A549 (cell line): ENCODE results near the gene C2orf80. TPM values are rescaled to one million over a fixed set of nuclear protein-coding genes. Genes with fewer than 3 reads are reported as not detected.

ENCODE experiments used
- ATAC-seq, 2 experiments: fragments of 200-7000 bp in 1 of 2; fragments of >200 bp in 1 of 2; cut with Nextera tagmentation in 1 of 2; cut with Tn5 transposase in 1 of 2; 3 replicates each; pipeline versions ENCODE4 v1.8.0 to v1.9.1; 2018 to 2020; ENCODE audit warnings: mild to moderate bottlenecking in 1 of 2, moderate library complexity in 1 of 2
- CTCF ChIA-PET: fragments of 300-600 bp; sonication (Branson Sonifier 250); formaldehyde crosslinking; extraction: SDS; loops from one replicate; lab custom pipeline; 2021; ENCODE audit warnings: antibody characterized with exemption, inconsistent platforms; lab: Yijun Ruan, JAX
- POLR2A ChIA-PET: fragments of 350-600 bp; formaldehyde crosslinking; extraction: SDS; loops from one replicate; lab custom pipeline; 2021; ENCODE audit warnings: antibody characterized with exemption, inconsistent platforms; lab: Yijun Ruan, JAX
- DNase-seq, 2 experiments: peaks; one replicate each; pipeline versions ENCODE4 v3.0.0 to v3.0.0-alpha.2; 2011 to 2016; ENCODE audit warnings: low read depth in 1 of 2, low spot score in 1 of 2
- FAIRE-seq: peaks from 2 replicates; lab custom pipeline; 2011; peaks lifted over from hg19 to GRCh38; lab: Jason Lieb, UNC
- H3K27ac ChIP-seq, 2 experiments: fragments of >200 bp; sonication (Bioruptor Twin); formaldehyde crosslinking; 3 replicates each; pipeline ENCODE4 v1.5.1; 2016 to 2017
- H3K4me1 ChIP-seq: fragments of >200 bp; sonication (Bioruptor Twin); formaldehyde crosslinking; 3 replicates; pipeline ENCODE4 v1.6.1; 2016
- H3K4me2 ChIP-seq: fragments of >200 bp; sonication (Bioruptor Twin); formaldehyde crosslinking; 3 replicates; pipeline ENCODE4 v1.6.1; 2016
- H3K4me3 ChIP-seq: fragments of >200 bp; sonication (Bioruptor Twin); formaldehyde crosslinking; 3 replicates; pipeline ENCODE4 v1.5.1; 2016
- H3K9me3 ChIP-seq: fragments of >200 bp; sonication (Bioruptor Twin); formaldehyde crosslinking; 3 replicates; pipeline ENCODE4 v1.6.1; 2016
- CHD2 ChIP-seq: fragments of 150-350 bp; IDR thresholded peaks from 2 replicates; pipeline ENCODE4 v1.6.1; 2014; ENCODE audit warnings: low read length; ENCODE audit not compliant: partially characterized antibody
- CHD4 ChIP-seq: fragments of 200-600 bp; sonication (generic); IDR thresholded peaks from 2 replicates; pipeline ENCODE4 v1.6.1; 2016; ENCODE audit warnings: antibody characterized with exemption, mild to moderate bottlenecking, borderline replicate concordance
- EHF ChIP-seq: fragments of 250-450 bp; sonication (Bioruptor Pico); IDR thresholded peaks from 2 replicates; pipeline ENCODE4 v1.5.0; 2020; ENCODE audit warnings: mild to moderate bottlenecking
- FOSB ChIP-seq: fragments of 250-450 bp; sonication (Bioruptor Pico); IDR thresholded peaks from 2 replicates; pipeline ENCODE4 v1.5.0; 2020; ENCODE audit warnings: mild to moderate bottlenecking, moderate library complexity
- FOSL2 ChIP-seq, 2 experiments: fragments of 450-650 bp in 1 of 2; fragments of >200 bp in 1 of 2; sonication (Bioruptor Twin) in 1 of 2; formaldehyde crosslinking; IDR thresholded peaks; 2 replicates each; pipeline versions ENCODE4 v1.5.0 to v1.6.1; 2016 to 2020; ENCODE audit warnings: mild to moderate bottlenecking in 1 of 2, moderate library complexity in 1 of 2
- HEYL ChIP-seq: fragments of 250-450 bp; sonication (Bioruptor Pico); IDR thresholded peaks from 2 replicates; pipeline ENCODE4 v1.8.0; 2021; ENCODE audit warnings: mild to moderate bottlenecking, moderate library complexity
- JUNB ChIP-seq: fragments of >200 bp; sonication (Bioruptor Twin); formaldehyde crosslinking; IDR thresholded peaks from 2 replicates; pipeline ENCODE4 v1.6.1; 2016
- MAFK ChIP-seq: fragments of 450-650 bp; IDR thresholded peaks from 2 replicates; pipeline ENCODE4 v1.6.1; 2014; ENCODE audit not compliant: partially characterized antibody
- NFE2L2 ChIP-seq: fragments of 150-350 bp; conservative IDR thresholded peaks from 2 replicates; pipeline ENCODE4 v1.6.1; 2014; ENCODE audit warnings: low read length
- NR3C1 ChIP-seq: fragments of >200 bp; sonication (Bioruptor Twin); formaldehyde crosslinking; IDR thresholded peaks from 3 replicates; pipeline ENCODE4 v1.6.1; 2017
- PHF8 ChIP-seq: fragments of 200-600 bp; sonication (generic); IDR thresholded peaks from 2 replicates; pipeline ENCODE4 v1.6.1; 2016; ENCODE audit warnings: low read depth, mild to moderate bottlenecking, antibody characterized with exemption, moderate library complexity, borderline replicate concordance
- POLR2A ChIP-seq: IDR thresholded peaks from 2 replicates; pipeline ENCODE4 v1.6.1; 2012; ENCODE audit warnings: mild to moderate bottlenecking, low read length
- POLR2AphosphoS2 ChIP-seq: conservative IDR thresholded peaks from 2 replicates; pipeline ENCODE4 v1.6.1; 2012; ENCODE audit warnings: low read length, improper control_type of control experiment, inconsistent platforms
- RAD21 ChIP-seq, 2 experiments: fragments of >200 bp in 1 of 2; sonication (Bioruptor Twin) in 1 of 2; formaldehyde crosslinking in 1 of 2; IDR thresholded peaks in 1 of 2; conservative IDR thresholded peaks in 1 of 2; 2 replicates in 1 of 2; 3 replicates in 1 of 2; pipeline ENCODE4 v1.6.1; 2012 to 2018; ENCODE audit warnings: inconsistent platforms in 1 of 2
- RARB ChIP-seq: fragments of 250-450 bp; sonication (Bioruptor Pico); IDR thresholded peaks from 2 replicates; pipeline ENCODE4 v1.8.0; 2021; ENCODE audit warnings: mild to moderate bottlenecking, moderate library complexity
- RCOR1 ChIP-seq: fragments of 150-350 bp; IDR thresholded peaks from 2 replicates; pipeline ENCODE4 v1.6.1; 2014; ENCODE audit warnings: antibody characterized with exemption, low read length, low read depth
- RFX5 ChIP-seq: fragments of 450-650 bp; IDR thresholded peaks from 2 replicates; pipeline ENCODE4 v1.7.1; 2014; ENCODE audit warnings: antibody characterized with exemption, mild to moderate bottlenecking, moderate library complexity
- RNF2 ChIP-seq: fragments of 200-600 bp; sonication (generic); IDR thresholded peaks from 2 replicates; pipeline ENCODE4 v1.6.1; 2016; ENCODE audit warnings: low read depth, mild to moderate bottlenecking, antibody characterized with exemption, moderate library complexity, borderline replicate concordance
- TP53 ChIP-seq: fragments of 250-450 bp; sonication (Bioruptor Pico); IDR thresholded peaks from 2 replicates; pipeline ENCODE4 v1.5.0; 2021; ENCODE audit warnings: mild to moderate bottlenecking, moderate library complexity
- whole genome bisulfite sequencing: methylation state at CpG from one replicate; pipeline ENCODE4 v1.1.6; 2017; ENCODE audit errors: missing lambda C conversion rate; 5-methylcytosine and 5-hydroxymethylcytosine counted together
- polyA plus RNA-seq, 4 experiments: library from polyadenylated mRNA; depleted of rRNA in 3 of 4; stranded (reverse); fragments of >200 nt; fragmentation: RNase III in 1 of 4; extraction: RNeasy Plus Mini Kit Qiagen cat#74134 plus additional on column Dnase treatment in 1 of 4; gene quantifications; 2 replicates in 3 of 4; 3 replicates in 1 of 4; pipeline ENCODE4 v1.2.3, GENCODE V29; 2011 to 2017
- TF ChIP-seq, protein P1 (sequence below): IDR thresholded peaks from 2 replicates; pipeline ENCODE4 v1.6.1; 2012; ENCODE audit warnings: low read depth, borderline replicate concordance
- TF ChIP-seq, protein P2 (sequence below): IDR thresholded peaks from 2 replicates; pipeline ENCODE4 v1.6.1; 2012
- TF ChIP-seq, protein P3 (sequence below): IDR thresholded peaks from 2 replicates; pipeline ENCODE4 v1.6.1; 2012
- TF ChIP-seq, protein P4 (sequence below): fragments of 150-350 bp; IDR thresholded peaks from 2 replicates; pipeline ENCODE4 v1.6.1; 2014; ENCODE audit warnings: low read depth, mild to moderate bottlenecking, low read length

Gene C2orf80
- polyA plus RNA-seq, 2 of the 4 experiments (the other 2 are of a cell fraction): not detected

DNA sequence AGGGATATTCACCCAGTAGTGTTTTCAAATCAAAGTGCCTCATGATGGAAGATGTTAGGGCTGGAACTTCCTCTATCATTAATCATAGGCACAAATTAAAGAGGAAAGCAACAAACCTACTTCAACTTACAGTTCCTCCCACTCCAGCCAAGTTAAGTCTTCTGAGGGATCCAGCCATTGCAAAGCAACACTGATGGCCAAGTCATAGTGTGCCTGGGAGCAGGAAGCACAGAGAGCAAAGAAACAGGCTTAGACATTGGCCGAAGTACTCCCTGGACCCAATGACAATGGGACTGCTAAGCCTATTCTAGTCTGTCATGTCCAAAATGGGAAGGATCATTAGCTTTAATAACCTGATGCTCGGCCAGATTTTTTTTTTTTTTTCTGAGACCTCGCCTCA, 7.0 kb downstream of the C2orf80 start (continued):
- TF ChIP-seq, protein P1, sequence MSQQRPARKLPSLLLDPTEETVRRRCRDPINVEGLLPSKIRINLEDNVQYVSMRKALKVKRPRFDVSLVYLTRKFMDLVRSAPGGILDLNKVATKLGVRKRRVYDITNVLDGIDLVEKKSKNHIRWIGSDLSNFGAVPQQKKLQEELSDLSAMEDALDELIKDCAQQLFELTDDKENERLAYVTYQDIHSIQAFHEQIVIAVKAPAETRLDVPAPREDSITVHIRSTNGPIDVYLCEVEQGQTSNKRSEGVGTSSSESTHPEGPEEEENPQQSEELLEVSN: no peak
- no peak for TF ChIP-seq CHD4
- no peak for TF ChIP-seq PHF8
- TF ChIP-seq, protein P2, sequence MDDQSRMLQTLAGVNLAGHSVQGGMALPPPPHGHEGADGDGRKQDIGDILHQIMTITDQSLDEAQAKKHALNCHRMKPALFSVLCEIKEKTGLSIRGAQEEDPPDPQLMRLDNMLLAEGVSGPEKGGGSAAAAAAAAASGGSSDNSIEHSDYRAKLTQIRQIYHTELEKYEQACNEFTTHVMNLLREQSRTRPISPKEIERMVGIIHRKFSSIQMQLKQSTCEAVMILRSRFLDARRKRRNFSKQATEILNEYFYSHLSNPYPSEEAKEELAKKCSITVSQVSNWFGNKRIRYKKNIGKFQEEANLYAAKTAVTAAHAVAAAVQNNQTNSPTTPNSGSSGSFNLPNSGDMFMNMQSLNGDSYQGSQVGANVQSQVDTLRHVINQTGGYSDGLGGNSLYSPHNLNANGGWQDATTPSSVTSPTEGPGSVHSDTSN: no peak
- no peak for TF ChIP-seq NFE2L2

DNA sequence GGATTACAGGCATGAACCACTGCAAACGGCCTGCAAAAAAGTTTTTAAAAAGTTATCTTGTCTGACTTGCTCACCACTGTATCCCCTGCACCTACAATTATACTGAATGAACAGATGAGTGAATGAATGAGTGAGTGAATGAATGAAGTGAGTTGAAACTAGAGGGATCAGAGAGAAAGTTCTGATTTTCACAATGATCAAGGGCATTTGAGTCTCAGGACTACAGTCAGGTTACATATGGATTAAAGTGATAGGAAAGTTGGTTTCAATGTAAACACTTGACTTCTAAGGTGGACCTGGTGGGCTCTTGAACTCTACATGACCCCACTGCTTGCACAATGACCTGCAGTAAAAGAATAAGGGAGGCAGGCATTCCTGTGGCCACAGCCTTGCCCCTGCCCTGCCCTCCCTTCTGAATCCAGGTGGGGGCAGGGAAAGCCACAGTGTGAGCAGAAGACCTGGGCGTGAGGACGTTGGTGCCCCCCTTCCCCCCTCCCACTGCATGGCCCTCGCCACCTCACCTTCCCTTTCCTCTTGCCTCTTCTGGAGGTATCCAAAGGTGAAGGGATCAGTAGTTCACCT, 10.7 kb downstream of the C2orf80 start:
- FAIRE-seq: no peak
- Histone ChIP-seq H3K4me1 (0 out of 3 replicates have a peak, but pooled peaks cover 3% of the 10 kb centered on the region), H3K4me3 (no peak overlapping the region), H3K4me2 (no peak overlapping the region), H3K9me3 (no peaks in the 10 kb centered on the region), H3K27ac (no peak overlapping the region)
- ChIA-PET POLR2A (no interaction called here), CTCF (interaction anchor here (1.4 to 4.9 kb wide), 2 partner anchors 73 to 74 kb away, joined by 3 to 64 read pairs; partner anchors contain the start of gene IDH1)
- WGBS: 60% methylated on average over 4 of the region's 4 CpGs
- no peak for ATAC-seq
- TF ChIP-seq FOSL2 (IDR thresholded peaks at IDR 0.05) (no peak), FOSL2 (CRISPR knock-in tag; IDR thresholded peaks at IDR 0.05) (no peak), RFX5 (no peak), MAFK (no peak), RCOR1 (no peak), RARB (CRISPR knock-in tag) (no peak)
- peak in 1 of 2 experiments; percentile 21 for DNase-seq

DNA sequence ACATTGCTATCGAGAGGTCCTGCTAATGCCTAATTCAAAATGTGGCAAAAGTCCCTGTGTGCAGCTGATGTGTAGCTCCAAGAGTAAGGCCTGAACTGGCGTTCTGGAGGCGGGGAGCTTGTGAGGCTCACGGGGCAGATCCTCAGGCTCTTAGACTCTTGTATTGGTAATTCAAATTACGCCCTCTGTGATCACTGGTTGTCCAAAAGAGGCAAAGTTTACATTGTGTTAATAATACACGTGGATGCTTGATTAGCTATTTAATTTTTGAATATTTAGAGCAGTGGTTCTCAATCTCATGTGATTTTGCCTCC, 14.0 kb downstream of the C2orf80 start:
- ChIA-PET POLR2A (interaction anchor here (1.9 kb wide), 1 partner anchor 79 kb away, joined by 10 read pairs; the partner anchor contains the start of gene IDH1), CTCF (interaction anchor here (0.5 to 4.9 kb wide), 40 partner anchors 10 to 623 kb away, joined by 3 to 64 read pairs (median 5); partner anchors contain the start of genes C2orf80, CRYGA, CRYGD and IDH1)
- Histone ChIP-seq H3K4me1 (0 out of 3 replicates have a peak, but pooled peaks cover 3% of the 10 kb centered on the region), H3K27ac (no peak overlapping the region), H3K4me2 (peak overlapping the region; percentile 58; the same call in 1 of the 3 replicates), H3K4me3 (no peak overlapping the region), H3K9me3 (no peaks in the 10 kb centered on the region)
- ATAC-seq (no peak), DNase-seq (no peak), FAIRE-seq (no peak)
- no peak for TF ChIP-seq RCOR1
- no peak for TF ChIP-seq CHD4
- TF ChIP-seq MAFK: no peak
- TF ChIP-seq RNF2: no peak
- TF ChIP-seq NR3C1: no peak
- TF ChIP-seq, protein P3, sequence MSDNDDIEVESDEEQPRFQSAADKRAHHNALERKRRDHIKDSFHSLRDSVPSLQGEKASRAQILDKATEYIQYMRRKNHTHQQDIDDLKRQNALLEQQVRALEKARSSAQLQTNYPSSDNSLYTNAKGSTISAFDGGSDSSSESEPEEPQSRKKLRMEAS: no peak
- no peak for TF ChIP-seq POLR2AphosphoS2
- TF ChIP-seq NFE2L2: no peak
- TF ChIP-seq FOSL2 (IDR thresholded peaks at IDR 0.05): no peak
- no peak for TF ChIP-seq FOSL2 (CRISPR knock-in tag; IDR thresholded peaks at IDR 0.05)
- TF ChIP-seq RAD21 (conservative IDR thresholded peaks at IDR 0.05 in 1 of 2, IDR thresholded peaks at IDR 0.05 in 1 of 2): no peak
- TF ChIP-seq POLR2A: no peak
- TF ChIP-seq FOSB (CRISPR knock-in tag): no peak
- TF ChIP-seq, protein P4, sequence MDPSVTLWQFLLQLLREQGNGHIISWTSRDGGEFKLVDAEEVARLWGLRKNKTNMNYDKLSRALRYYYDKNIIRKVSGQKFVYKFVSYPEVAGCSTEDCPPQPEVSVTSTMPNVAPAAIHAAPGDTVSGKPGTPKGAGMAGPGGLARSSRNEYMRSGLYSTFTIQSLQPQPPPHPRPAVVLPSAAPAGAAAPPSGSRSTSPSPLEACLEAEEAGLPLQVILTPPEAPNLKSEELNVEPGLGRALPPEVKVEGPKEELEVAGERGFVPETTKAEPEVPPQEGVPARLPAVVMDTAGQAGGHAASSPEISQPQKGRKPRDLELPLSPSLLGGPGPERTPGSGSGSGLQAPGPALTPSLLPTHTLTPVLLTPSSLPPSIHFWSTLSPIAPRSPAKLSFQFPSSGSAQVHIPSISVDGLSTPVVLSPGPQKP: no peak
- no peak for TF ChIP-seq HEYL
- no peak for TF ChIP-seq TP53 (CRISPR knock-in tag)
- TF ChIP-seq CHD2: no peak
- TF ChIP-seq, protein P2: no peak
- no peak for TF ChIP-seq EHF
- no peak for TF ChIP-seq JUNB
- 62% methylated on average over 6 of the region's 6 CpGs for WGBS
